Measurements from ENCODE around the gene CAB39L. TPM values are rescaled to one million over a fixed set of nuclear protein-coding genes. Genes with fewer than 3 reads are reported as not detected.

Gene CAB39L
- polyA plus RNA-seq, 6 donors from 2014 or later = 2.7 to 6.8 (median 5.4) TPM

DNA sequence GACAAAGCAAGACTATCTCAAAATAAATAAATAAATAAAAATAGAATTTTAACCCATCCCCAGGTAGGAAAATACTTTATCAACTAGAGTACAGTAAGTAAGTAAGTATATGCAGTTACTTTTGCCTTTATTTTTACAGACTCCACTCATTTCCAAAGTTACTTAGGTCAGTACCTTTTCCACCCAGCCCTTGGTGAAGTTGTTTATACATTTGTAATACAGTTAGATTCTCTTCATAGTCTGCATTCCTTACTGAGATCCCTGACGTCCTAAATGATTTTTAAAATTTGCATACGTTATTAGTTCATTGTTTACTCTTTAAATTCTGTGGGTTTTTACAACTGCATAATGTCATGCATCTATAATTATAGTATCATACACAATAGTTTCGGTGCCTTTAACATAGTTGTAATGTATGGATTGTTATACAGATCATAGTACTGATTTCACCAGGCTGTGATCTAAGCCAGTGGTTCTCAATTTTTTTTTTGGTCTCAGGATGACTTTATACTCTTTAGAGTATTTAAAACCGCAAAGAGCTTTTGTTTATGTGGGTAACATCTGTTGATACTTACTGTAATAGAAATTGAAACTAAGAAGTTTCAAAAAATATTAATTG lies 10.6 kb upstream of the CAB39L start:
- peak; percentile 54 to 80 for ATAC-seq (ENCODE audit: low read depth in 2 of 2)
- Mint-ChIP-seq H3K27me3 (no peaks in the 10 kb centered on the region), H3K9me3 (no peaks in the 10 kb centered on the region)

DNA sequence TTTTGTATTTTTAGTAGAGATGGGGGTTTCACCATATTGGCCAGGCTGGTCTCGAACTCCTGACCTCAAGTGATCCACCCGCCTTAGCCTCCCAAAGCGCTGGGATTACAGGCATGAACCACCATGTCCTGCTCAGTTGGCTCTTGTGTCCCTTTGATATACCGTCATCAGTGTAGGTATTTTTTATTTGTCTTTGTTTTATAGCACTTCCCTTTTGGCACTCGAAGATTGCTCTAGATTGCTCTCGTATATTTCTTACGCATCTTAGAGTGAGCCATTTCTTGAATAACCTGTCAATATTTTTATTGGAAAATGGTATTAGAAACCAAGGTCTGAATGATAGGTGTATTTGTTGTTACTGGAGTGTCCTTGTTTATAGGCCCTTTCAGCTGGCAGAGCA lies 9.6 kb upstream of the CAB39L start:
- peaks cover 18 to 22% of the 10 kb centered on the region in 2 donors for H3K36me3 Mint-ChIP-seq
- ATAC-seq (ENCODE audit: low read depth in 2 of 2) (no peak), DNase-seq (no peak)
- peaks cover 26 to 39% (median 31%) of the 10 kb centered on the region in 3 donors for H3K4me1 Mint-ChIP-seq
- no peaks in the 10 kb centered on the region for H3K9me3 Mint-ChIP-seq
- H3K27me3 Mint-ChIP-seq = no peaks in the 10 kb centered on the region
- H3K27ac Mint-ChIP-seq = peak overlapping the region in 1 of 6 donors; percentile 77
- peak overlapping the region in 1 of 8 donors; percentile 42 for H3K4me3 Mint-ChIP-seq

More for the DNA sequence above, 10.6 kb upstream of the CAB39L start:
- DNase-seq = no peak
- H3K4me3 Mint-ChIP-seq = peak overlapping the region in 2 of 8 donors; percentile 16 to 56
- H3K4me1 Mint-ChIP-seq = peaks cover 21 to 30% (median 28%) of the 10 kb centered on the region in 3 donors
- peak overlapping the region in 5 of 6 donors; percentile 6 to 90 (median 65) for H3K27ac Mint-ChIP-seq
- peaks cover 18 to 23% of the 10 kb centered on the region in 2 donors for H3K36me3 Mint-ChIP-seq

DNA sequence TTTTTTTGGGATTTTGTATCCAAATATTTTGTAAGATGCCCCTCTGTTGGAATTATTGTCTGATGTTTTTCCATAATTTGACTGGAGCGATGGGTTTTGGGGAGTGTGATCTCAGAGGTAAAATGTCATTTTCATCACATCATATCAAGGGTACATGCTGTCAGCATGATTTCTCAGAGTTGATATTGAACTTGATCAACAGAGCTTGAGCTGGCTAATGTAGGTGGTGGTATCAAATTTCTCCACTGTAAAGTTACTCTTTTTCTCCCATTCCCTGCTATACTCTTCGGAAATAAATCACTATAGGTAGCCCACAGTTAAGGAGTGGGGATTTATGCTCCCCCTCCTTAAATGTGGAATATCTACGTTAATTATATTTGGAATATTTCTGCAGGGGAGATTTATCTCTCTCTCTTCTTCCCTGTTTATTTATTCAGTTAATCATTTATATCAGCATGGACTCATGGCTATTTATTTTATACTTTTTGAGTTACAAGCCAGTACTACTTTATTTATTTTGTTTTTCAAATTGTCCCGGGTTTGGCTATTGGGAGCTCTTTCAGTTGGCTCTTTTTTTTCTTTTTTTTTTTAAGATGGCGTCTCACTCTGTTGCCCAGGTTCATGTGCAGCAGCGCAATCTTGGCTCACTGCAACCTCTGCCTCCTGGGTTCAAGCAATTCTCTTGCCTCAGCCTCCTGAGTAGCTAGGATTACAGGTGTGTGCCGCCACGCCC lies 9.0 kb upstream of the CAB39L start:
- Mint-ChIP-seq H3K9me3 (no peaks in the 10 kb centered on the region), H3K4me1 (peaks cover 26 to 44% (median 28%) of the 10 kb centered on the region in 3 donors), H3K4me3 (no peak overlapping the region), H3K36me3 (peaks cover 14 to 17% of the 10 kb centered on the region in 2 donors), H3K27me3 (no peaks in the 10 kb centered on the region), H3K27ac (peak overlapping the region in 1 of 6 donors; percentile 24)
- no peak for ATAC-seq (ENCODE audit: low read depth in 2 of 2)
- DNase-seq = no peak

DNA sequence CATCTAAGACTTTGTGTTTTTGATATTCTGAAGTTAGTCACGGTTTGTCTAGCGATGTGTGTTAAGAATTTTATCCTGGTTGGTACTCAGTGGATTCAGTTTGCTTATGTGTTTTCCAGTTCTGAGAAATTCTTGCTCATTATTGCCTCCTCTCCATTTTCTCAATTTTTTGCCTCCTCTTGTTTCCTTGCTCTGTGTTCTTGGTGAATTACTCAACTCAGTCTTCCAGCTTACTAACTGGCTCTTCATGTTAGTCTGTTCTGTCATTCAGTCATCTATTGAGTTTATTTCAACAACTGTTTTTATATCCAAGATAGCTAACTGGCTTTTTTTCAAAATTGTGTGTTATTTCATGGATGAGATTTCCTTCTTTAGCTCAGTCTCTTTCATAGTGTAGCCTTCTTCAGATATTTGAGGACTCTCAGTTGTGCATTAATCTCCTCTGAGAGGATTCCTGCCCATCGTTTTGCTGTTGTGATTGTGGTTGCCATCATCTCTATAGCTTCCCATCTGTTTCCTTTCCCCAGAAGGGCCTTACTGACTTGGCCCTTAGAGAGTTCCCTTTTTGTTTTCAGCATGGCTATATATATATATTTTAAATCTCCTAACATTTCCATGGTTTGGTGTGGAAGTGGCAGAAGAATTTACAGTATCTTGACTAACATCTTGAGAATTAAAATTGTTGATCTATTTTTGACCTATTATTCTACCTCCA lies 6.4 kb upstream of the CAB39L start:
- Mint-ChIP-seq H3K9me3 (no peaks in the 10 kb centered on the region), H3K36me3 (peaks cover 14 to 17% of the 10 kb centered on the region in 2 donors), H3K27me3 (no peaks in the 10 kb centered on the region), H3K4me1 (peaks cover 33 to 65% (median 37%) of the 10 kb centered on the region in 3 donors), H3K4me3 (peak overlapping the region in 1 of 8 donors; percentile 5), H3K27ac (peak overlapping the region; percentile 9 to 97 (median 76))
- DNase-seq (no peak), ATAC-seq (ENCODE audit: low read depth in 2 of 2) (peak in 1 of 2 donors; percentile 20)

DNA sequence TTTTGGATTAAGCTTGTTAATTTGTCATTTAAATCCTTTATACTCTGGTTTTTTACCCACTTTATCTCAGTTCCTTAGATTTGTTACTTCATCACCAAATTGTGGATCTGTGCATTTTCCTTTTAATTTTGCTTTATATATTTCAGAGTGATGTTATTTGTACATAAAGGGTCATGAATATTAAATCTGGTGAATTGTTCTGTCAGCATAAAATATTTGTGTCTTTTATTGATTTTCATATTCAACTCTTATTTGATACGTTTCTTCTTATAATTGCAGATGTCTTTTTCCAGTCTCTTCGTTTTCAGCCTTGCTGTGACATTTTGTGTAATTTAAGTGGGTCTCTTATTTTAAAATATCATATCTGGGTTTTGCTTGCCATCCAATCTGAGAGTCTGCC lies 4.9 kb upstream of the CAB39L start:
- Mint-ChIP-seq H3K36me3 (peaks cover 9 to 18% of the 10 kb centered on the region in 2 donors), H3K27me3 (no peaks in the 10 kb centered on the region), H3K9me3 (peaks cover 0 to 2% (median 0%) of the 10 kb centered on the region in 7 donors), H3K27ac (peak overlapping the region in 4 of 6 donors; percentile 11 to 97 (median 71)), H3K4me3 (peak overlapping the region in 1 of 8 donors; percentile 24), H3K4me1 (peaks cover 38 to 61% (median 42%) of the 10 kb centered on the region in 3 donors)
- no peak for ATAC-seq (ENCODE audit: low read depth in 2 of 2)
- no peak for DNase-seq

DNA sequence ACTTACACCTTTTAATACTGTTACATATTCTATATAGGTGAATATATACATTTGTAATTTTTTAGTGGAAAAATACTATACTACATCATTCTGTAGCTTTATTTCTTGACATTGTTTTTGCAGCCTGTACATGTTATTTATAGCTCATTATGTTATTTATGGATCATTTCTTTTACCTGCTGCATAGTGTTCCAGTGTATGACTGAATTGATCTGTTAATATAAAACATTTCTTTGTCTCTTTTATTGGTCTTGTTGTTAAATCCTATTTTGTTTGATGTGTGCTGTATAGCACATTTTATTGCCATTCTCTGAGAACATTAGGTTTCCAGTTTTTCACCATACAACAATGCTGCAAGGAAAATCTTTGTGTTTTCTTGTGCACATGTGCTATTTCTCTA lies 2.6 kb upstream of the CAB39L start:
- peaks cover 0 to 4% (median 0%) of the 10 kb centered on the region in 7 donors for H3K9me3 Mint-ChIP-seq
- H3K4me3 Mint-ChIP-seq = peak overlapping the region in 7 of 8 donors; percentile 70 to 90 (median 84)
- H3K27me3 Mint-ChIP-seq = no peaks in the 10 kb centered on the region
- H3K36me3 Mint-ChIP-seq = peaks cover 5 to 18% of the 10 kb centered on the region in 2 donors
- DNase-seq (no peak), ATAC-seq (ENCODE audit: low read depth in 2 of 2) (no peak)
- peaks cover 40 to 72% (median 40%) of the 10 kb centered on the region in 3 donors for H3K4me1 Mint-ChIP-seq
- H3K27ac Mint-ChIP-seq = peak overlapping the region; percentile 87 to 99 (median 96)

DNA sequence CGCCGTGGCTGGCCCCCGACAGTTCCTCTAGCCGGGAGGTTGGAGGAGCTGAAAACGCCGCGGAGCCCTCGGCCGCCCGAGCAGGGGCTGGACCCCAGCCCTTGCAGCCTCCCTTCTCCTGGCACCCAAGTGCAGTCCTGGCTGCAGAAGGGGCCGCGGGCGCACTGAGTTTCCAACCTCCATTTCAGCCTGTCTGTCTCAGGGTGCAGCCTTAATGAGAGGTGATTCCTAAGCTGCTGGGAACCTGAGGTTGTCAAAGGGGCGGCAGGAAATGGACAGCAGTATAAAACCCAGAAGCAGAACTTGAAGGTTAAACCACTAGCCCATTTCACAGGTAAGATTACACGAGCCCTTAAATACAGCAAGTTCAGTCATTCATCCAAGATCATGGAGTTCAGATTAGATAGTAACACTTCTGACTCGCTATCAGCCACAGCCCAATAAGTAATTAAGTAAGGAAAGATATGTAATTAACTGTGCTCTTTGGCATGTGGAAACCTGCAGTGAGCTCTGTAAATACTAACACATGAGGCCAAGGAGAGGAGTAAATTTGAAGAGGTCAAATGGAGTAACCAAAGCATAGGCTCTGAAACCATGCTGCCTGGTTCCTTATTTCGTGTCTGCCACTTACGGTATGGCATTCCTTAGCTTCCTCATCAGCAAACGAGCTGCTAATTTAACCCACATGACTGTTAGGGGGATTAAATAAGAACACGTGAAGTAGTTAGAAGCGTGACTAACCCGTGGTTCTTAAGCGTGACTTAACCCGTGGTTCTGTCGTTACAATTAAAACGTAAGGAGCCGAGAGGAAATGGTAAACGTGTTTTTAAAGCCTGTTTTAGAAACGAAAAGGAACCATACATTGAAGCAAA lies 896 bp upstream of the CAB39L start:
- Mint-ChIP-seq H3K4me3 (peak overlapping the region; percentile 85 to 99 (median 96)), H3K27me3 (no peaks in the 10 kb centered on the region), H3K36me3 (peaks cover 5 to 14% of the 10 kb centered on the region in 2 donors), H3K9me3 (peaks cover 0 to 4% (median 0%) of the 10 kb centered on the region in 7 donors), H3K27ac (peak overlapping the region; percentile 97 to 100 (median 99)), H3K4me1 (peaks cover 38 to 71% (median 43%) of the 10 kb centered on the region in 3 donors)
- ATAC-seq (ENCODE audit: low read depth in 2 of 2) (peak; percentile 40 to 41), DNase-seq (peak; percentile 84)

DNA sequence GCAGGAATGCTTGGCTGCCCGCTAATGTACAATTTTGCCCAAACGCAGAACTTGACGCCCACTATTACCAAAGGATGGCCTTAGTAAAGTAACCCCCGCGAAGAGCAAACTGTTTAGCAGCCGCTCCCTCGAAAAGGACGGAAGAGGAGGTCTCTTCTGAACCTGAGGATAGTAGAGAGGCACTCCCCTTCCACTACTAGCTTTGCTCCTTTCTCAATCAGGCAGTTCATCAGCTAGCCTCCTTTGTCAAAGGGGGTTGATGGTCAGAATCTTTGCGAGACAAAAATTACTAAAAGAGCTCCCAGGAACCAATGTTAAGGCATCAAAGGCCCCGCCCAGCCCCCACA lies 534 bp downstream of the CAB39L start:
- peak overlapping the region; percentile 85 to 99 (median 96) for H3K4me3 Mint-ChIP-seq
- peaks cover 0 to 8% of the 10 kb centered on the region in 2 donors for H3K36me3 Mint-ChIP-seq
- no peaks in the 10 kb centered on the region for H3K27me3 Mint-ChIP-seq
- H3K9me3 Mint-ChIP-seq = peaks cover 0 to 4% (median 0%) of the 10 kb centered on the region in 7 donors
- ATAC-seq (ENCODE audit: low read depth in 2 of 2) (no peak), DNase-seq (no peak)
- peak overlapping the region; percentile 97 to 99 (median 98) for H3K27ac Mint-ChIP-seq
- H3K4me1 Mint-ChIP-seq = peaks cover 36 to 59% (median 42%) of the 10 kb centered on the region in 3 donors

DNA sequence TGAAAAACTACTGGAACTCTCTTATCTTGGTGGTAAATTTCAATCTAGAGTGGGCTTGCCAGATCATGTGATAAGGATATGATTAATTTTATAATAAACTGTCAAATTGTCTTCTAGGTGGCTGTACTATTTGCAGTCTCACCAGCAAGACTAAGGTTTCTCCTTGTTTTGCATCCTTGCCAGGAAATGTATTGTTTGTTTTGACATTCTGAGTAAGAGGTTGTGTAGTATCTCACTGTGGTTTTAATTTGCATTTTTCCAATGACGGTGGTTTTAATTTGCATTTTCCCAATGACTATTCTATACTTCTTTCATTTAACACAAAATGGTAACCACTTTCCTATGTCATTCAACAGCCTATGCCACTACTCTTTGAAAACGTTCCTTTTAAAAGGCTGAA lies 2.0 kb downstream of the CAB39L start:
- peaks cover 0 to 4% (median 0%) of the 10 kb centered on the region in 7 donors for H3K9me3 Mint-ChIP-seq
- H3K27ac Mint-ChIP-seq = peak overlapping the region in 1 of 6 donors; percentile 27
- H3K36me3 Mint-ChIP-seq = peaks cover 0 to 8% of the 10 kb centered on the region in 2 donors
- ATAC-seq (ENCODE audit: low read depth in 2 of 2) (no peak), DNase-seq (no peak)
- peak overlapping the region in 3 of 8 donors; percentile 44 to 90 (median 87) for H3K4me3 Mint-ChIP-seq
- no peaks in the 10 kb centered on the region for H3K27me3 Mint-ChIP-seq
- peaks cover 37 to 44% (median 40%) of the 10 kb centered on the region in 3 donors for H3K4me1 Mint-ChIP-seq

DNA sequence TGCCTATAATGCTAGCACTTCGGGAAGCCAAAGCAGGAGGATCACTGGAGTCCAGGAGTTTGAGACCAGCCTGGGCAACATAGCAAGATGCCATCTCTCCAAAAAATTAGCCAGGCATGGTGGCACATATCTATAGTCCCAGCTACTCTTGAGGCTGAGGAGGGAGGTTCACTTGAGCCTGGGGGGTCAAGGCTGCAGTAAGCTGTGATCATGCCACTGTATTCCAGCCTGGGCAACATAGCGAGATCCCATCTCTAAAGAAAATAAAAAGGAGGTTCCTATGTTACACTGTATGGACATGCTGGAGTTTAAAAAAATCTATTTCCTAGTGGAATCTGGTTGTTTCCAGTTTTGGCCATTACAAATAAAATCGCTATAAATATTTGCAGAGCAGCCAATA lies 2.6 kb downstream of the CAB39L start:
- ATAC-seq (ENCODE audit: low read depth in 2 of 2) (no peak), DNase-seq (no peak)
- Mint-ChIP-seq H3K36me3 (peaks cover 0 to 8% of the 10 kb centered on the region in 2 donors), H3K27me3 (no peaks in the 10 kb centered on the region), H3K4me1 (peaks cover 32 to 41% (median 40%) of the 10 kb centered on the region in 3 donors), H3K27ac (no peak overlapping the region), H3K4me3 (peak overlapping the region in 2 of 8 donors; percentile 22 to 23), H3K9me3 (peaks cover 0 to 4% (median 0%) of the 10 kb centered on the region in 7 donors)

DNA sequence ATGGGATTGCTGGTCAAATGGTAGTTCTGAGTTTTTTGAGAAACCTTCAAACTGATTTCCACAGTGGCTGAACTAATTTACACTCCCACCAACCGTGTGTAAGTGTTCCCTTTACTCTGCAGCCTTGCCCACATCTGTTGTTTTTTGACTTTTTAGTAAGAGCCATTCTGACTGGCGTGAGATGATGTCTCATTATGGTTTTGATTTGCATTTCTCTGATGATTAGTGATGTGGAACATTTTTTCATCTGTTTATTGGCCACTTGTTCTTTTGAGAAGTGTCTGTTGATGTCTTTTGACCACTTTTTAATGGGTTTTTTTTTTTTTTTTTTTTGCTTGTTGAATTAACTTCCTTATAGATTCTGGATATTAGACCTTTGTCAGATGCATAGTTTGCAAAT lies 4.3 kb downstream of the CAB39L start:
- no peak for ATAC-seq (ENCODE audit: low read depth in 2 of 2)
- H3K4me1 Mint-ChIP-seq = peaks cover 21 to 30% (median 27%) of the 10 kb centered on the region in 3 donors
- peaks cover 0 to 4% (median 0%) of the 10 kb centered on the region in 7 donors for H3K9me3 Mint-ChIP-seq
- peak; percentile 43 for DNase-seq
- H3K4me3 Mint-ChIP-seq = peak overlapping the region in 6 of 8 donors; percentile 2 to 76 (median 14)
- H3K36me3 Mint-ChIP-seq = peaks cover 0 to 8% of the 10 kb centered on the region in 2 donors
- H3K27me3 Mint-ChIP-seq = no peaks in the 10 kb centered on the region
- peak overlapping the region in 5 of 6 donors; percentile 1 to 77 (median 15) for H3K27ac Mint-ChIP-seq

DNA sequence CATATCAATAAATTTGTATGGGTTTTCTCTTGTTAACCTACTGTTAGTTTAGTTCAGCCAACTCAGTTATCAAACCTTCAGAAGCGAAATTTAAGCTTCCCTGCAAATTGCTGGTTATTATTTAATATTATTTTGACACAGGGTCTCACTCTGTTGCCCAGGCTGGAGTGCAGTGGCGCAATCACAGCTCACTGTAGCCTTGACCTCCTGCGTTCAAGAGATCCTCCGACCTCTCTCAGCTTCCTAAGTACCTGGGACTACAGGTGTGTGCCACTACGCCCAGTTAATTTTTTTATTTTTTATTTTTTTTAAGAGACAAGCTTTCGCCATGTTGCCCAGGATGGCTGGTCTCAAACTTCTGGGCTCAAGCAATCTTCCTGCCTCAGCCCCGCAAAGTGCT lies 6.2 kb downstream of the CAB39L start:
- no peak for ATAC-seq (ENCODE audit: low read depth in 2 of 2)
- Mint-ChIP-seq H3K9me3 (no peaks in the 10 kb centered on the region), H3K27me3 (no peaks in the 10 kb centered on the region), H3K27ac (peak overlapping the region in 2 of 6 donors; percentile 29 to 80), H3K4me1 (peaks cover 13 to 21% (median 18%) of the 10 kb centered on the region in 3 donors), H3K36me3 (peaks cover 0 to 5% of the 10 kb centered on the region in 2 donors), H3K4me3 (no peak overlapping the region)
- no peak for DNase-seq

Measured in naive B cell (primary cell).